MCF 10A (cell line): ENCODE measurements around the gene CFAP299. TPM values are rescaled to one million over a fixed set of nuclear protein-coding genes. Genes with fewer than 3 reads are reported as not detected.

ENCODE experiments used
- BruUV-seq: library from RNA; stranded (reverse); fragments of 400-500 nt; replicated peaks from 2 replicates; lab custom pipeline; 2021; lab: Mats Ljungman, UMichigan
- CTCF ChIA-PET: fragments of 300-600 bp; sonication (Branson Sonifier 250); formaldehyde crosslinking; extraction: SDS; loops from one replicate; lab custom pipeline; 2021; ENCODE audit warnings: antibody characterized with exemption, inconsistent platforms; lab: Yijun Ruan, JAX
- POLR2A ChIA-PET: fragments of 300-600, 350-650 bp; sonication (Branson Sonifier 250); formaldehyde crosslinking; extraction: SDS; loops from one replicate; lab custom pipeline; 2020; ENCODE audit warnings: antibody characterized with exemption, inconsistent platforms; lab: Yijun Ruan, JAX
- DNase-seq: peaks from one replicate; pipeline ENCODE4 v3.0.0-alpha.2; 2018; ENCODE audit not compliant: unreplicated experiment
- H3K27ac Mint-ChIP-seq: one replicate; pipeline ENCODE4 v1.8.0; 2022; ENCODE audit warnings: mild to moderate bottlenecking, low read depth, mixed read lengths; ENCODE audit not compliant: unreplicated experiment
- H3K27me3 Mint-ChIP-seq: one replicate; pipeline ENCODE4 v1.8.0; 2022; ENCODE audit warnings: mixed read lengths; ENCODE audit not compliant: insufficient read depth, unreplicated experiment
- H3K36me3 Mint-ChIP-seq: one replicate; pipeline ENCODE4 v1.8.0; 2022; ENCODE audit warnings: mild to moderate bottlenecking, moderate library complexity, mixed read lengths; ENCODE audit not compliant: insufficient read depth, unreplicated experiment
- H3K4me1 Mint-ChIP-seq: one replicate; pipeline ENCODE4 v1.8.0; 2022; ENCODE audit warnings: mixed read lengths; ENCODE audit not compliant: insufficient read depth, unreplicated experiment
- H3K4me3 Mint-ChIP-seq: one replicate; pipeline ENCODE4 v1.8.0; 2022; ENCODE audit warnings: mild to moderate bottlenecking, moderate library complexity, mixed read lengths; ENCODE audit not compliant: unreplicated experiment
- H3K9me3 Mint-ChIP-seq: one replicate; pipeline ENCODE4 v1.8.0; 2022; ENCODE audit warnings: mixed read lengths; ENCODE audit not compliant: unreplicated experiment
- intact Hi-C: fragments of 100-400 bp; cut with micrococcal nuclease; formaldehyde crosslinking; loops from 2 replicates; pipeline ENCODE4 v1.14.1; 2022
- total RNA-seq: library from RNA; stranded (reverse); gene quantifications from 2 replicates; pipeline ENCODE4 v1.2.3, GENCODE V29; 2022
- TF ChIP-seq, protein P1 (sequence below): fragments of 200-600 bp; IDR thresholded peaks from one replicate; pipeline ENCODE4 v1.8.0; 2022; ENCODE audit warnings: antibody characterized with exemption, mild to moderate bottlenecking; ENCODE audit not compliant: unreplicated experiment

CFAP299 gene
- total RNA-seq, 1 experiment from 2014 or later, result 0.33 TPM

DNA sequence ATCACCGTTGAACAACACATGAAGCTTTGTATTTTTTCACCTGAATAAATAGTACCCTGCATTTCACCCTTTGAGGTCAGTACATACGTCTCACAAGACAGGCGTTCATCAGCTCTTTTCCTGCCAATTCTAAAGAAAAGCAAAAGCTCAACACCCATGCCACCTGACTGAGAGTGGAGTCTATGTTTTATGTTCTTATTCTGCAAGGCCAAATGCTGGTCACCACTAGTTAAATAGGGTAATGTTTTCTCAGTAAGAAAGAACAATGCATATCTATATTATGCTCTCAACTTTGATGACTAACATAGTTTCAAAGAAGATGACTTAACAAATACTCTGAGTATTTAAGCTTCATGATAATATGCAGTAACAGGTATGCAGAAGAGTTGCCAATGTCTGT, 358.6 kb downstream of the CFAP299 start:
- intact Hi-C loops, result no loop called here
- Mint-ChIP-seq H3K27me3 (no peaks in the 10 kb centered on the region), H3K36me3 (no peaks in the 10 kb centered on the region), H3K9me3 (no peaks in the 10 kb centered on the region), H3K4me3 (no peak overlapping the region), H3K27ac (peak overlapping the region; percentile 31), H3K4me1 (no peaks in the 10 kb centered on the region)
- ChIA-PET CTCF (interaction anchor here (0.6 to 0.7 kb wide), 3 partner anchors 19 to 261 kb away, joined by 3 read pairs; no protein-coding TSS in a partner anchor), POLR2A (interaction anchor here (1.5 kb wide), 1 partner anchor 12 kb away, joined by 5 read pairs; no protein-coding TSS in a partner anchor)
- DNase-seq, result no peak
- BruUV-seq, result no TSS peak
- TF ChIP-seq, protein P1, sequence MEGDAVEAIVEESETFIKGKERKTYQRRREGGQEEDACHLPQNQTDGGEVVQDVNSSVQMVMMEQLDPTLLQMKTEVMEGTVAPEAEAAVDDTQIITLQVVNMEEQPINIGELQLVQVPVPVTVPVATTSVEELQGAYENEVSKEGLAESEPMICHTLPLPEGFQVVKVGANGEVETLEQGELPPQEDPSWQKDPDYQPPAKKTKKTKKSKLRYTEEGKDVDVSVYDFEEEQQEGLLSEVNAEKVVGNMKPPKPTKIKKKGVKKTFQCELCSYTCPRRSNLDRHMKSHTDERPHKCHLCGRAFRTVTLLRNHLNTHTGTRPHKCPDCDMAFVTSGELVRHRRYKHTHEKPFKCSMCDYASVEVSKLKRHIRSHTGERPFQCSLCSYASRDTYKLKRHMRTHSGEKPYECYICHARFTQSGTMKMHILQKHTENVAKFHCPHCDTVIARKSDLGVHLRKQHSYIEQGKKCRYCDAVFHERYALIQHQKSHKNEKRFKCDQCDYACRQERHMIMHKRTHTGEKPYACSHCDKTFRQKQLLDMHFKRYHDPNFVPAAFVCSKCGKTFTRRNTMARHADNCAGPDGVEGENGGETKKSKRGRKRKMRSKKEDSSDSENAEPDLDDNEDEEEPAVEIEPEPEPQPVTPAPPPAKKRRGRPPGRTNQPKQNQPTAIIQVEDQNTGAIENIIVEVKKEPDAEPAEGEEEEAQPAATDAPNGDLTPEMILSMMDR, result no peak

DNA sequence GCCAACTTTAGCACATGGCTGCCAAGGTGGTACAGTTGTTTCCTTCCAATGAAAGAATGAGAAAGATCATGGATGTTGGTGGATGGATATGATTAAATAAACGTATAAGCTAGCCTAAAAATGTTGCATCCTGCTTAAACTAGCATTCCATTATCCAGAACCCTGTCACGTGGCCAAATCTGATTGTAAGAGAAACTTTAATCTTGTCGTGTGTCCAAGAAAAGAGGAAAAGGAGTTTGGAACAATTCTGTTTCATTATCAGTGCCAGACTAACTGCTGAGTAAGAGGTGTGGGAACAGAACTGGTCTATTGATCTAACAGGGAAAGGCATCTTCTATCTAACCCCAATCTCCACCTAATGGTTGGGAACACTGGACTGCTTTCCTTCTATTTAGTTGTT, 369.8 kb downstream of the CFAP299 start:
- no peak for DNase-seq
- Mint-ChIP-seq H3K27me3 (no peaks in the 10 kb centered on the region), H3K27ac (no peak overlapping the region), H3K4me3 (no peak overlapping the region), H3K36me3 (no peaks in the 10 kb centered on the region), H3K4me1 (peaks cover 8% of the 10 kb centered on the region), H3K9me3 (no peaks in the 10 kb centered on the region)
- CTCF ChIA-PET, result no interaction called here
- POLR2A ChIA-PET, result interaction anchor here (1.2 kb wide), 1 partner anchor 11 kb away, joined by 5 read pairs; no protein-coding TSS in a partner anchor
- intact Hi-C loops, result no loop called here
- TF ChIP-seq, protein P1, result no peak
- no TSS peak for BruUV-seq

DNA sequence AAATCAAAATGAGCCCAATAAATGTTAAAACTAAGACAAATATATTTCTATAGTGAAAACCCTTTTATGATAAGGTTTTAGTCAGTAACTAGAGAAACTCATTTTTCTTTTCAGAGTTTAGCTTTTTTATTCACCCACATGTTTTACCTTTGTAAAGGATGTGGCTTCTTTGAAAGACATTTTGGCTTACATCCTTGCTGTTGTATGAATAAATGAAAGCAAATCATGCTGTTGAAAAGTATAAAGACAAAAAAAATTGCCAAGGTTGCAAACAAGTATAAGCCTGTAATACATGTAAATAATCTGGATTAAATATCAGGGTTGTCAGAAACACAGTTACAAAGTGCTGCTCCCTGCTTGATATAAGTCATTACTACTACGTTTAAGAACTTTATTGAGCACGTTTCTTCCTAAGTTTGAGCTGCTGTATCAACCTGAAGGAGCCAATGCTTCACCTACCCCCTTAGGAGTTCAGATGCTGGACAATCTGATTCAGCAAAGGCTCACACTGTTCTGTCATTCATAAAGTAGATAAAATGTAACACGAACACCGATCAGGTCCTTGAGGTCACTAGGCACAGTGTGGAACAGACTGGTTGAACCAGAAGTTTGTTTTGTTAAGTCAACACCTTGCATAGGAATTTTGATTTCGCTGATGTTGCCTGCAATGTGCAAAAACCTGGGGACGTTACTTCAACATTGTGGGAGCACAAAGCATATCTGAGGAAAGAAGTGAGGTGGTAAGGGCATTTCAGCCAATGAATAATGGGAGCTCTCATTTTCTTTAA, 373.7 kb downstream of the CFAP299 start:
- Mint-ChIP-seq H3K4me3 (no peak overlapping the region), H3K27me3 (no peaks in the 10 kb centered on the region), H3K36me3 (no peaks in the 10 kb centered on the region), H3K9me3 (peaks cover 8% of the 10 kb centered on the region), H3K4me1 (peaks cover 18% of the 10 kb centered on the region), H3K27ac (no peak overlapping the region)
- intact Hi-C loops, result no loop called here
- TF ChIP-seq, protein P1, result no peak
- POLR2A ChIA-PET, result no interaction called here
- no peak for DNase-seq
- BruUV-seq, result no TSS peak
- CTCF ChIA-PET, result interaction anchor here (0.6 to 0.7 kb wide), 3 partner anchors 18 to 469 kb away, joined by 3 read pairs; no protein-coding TSS in a partner anchor

DNA sequence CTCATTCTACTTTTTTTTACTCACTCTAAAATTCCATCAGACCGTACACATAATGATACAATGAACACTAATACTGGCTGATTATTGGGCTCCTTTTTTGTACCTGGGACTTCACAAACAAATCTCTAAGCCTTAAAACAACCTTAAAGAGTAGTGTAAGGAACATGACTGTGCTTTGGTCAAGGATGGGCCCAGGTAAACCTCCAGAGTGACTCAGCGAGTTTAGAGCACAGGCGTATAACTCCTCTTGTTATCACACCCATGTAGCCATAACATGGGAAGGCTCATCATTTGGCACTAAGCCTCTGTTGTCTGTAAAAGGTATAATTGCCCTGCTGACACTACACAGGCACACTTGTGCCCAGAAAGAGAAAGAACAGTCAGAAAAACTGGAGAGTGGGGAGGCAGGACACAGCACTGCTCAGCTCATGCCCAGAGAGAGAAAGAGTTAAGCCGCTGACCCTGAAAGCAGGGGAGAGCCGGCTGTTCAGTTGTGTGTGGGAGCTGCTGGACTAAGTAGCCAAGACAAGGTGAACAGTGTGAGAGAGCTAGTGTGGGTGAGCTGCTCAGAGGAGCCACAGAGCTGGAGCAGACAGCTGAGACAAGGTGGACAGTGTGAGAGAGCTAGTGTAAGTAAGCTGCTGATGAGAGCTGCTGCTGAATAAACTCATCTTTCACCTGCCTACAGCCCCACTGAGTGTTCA, 375.4 kb downstream of the CFAP299 start:
- no peaks in the 10 kb centered on the region for H3K36me3 Mint-ChIP-seq
- TF ChIP-seq, protein P1, result no peak
- intact Hi-C loops, result no loop called here
- no peaks in the 10 kb centered on the region for H3K27me3 Mint-ChIP-seq
- POLR2A ChIA-PET, result interaction anchor here (1.0 to 1.6 kb wide), 2 partner anchors 9 to 10 kb away, joined by 3 to 4 read pairs; no protein-coding TSS in a partner anchor
- H3K9me3 Mint-ChIP-seq, result peaks cover 8% of the 10 kb centered on the region
- H3K27ac Mint-ChIP-seq, result no peak overlapping the region
- H3K4me3 Mint-ChIP-seq, result no peak overlapping the region
- H3K4me1 Mint-ChIP-seq, result peaks cover 20% of the 10 kb centered on the region
- CTCF ChIA-PET, result interaction anchor here (0.6 kb wide), 1 partner anchor 114 kb away, joined by 3 read pairs; no protein-coding TSS in a partner anchor
- no TSS peak for BruUV-seq
- no peak for DNase-seq
